Head of caudate nucleus (tissue), 42 donors: Measurements from ENCODE around the gene SPTSSB.

ENCODE experiments used
- DNase-seq, 42 donors: peaks; one replicate each; pipeline versions ENCODE4 v3.0.0 to v3.0.0-alpha.2; 2020 to 2021; ENCODE audit warnings: mixed read lengths in 7 of 42
- intact Hi-C: fragments of 100-400 bp; cut with DNase I; formaldehyde crosslinking; loops from one replicate; pipeline ENCODE4 v1.15.0; 2022

Gene SPTSSB

DNA sequence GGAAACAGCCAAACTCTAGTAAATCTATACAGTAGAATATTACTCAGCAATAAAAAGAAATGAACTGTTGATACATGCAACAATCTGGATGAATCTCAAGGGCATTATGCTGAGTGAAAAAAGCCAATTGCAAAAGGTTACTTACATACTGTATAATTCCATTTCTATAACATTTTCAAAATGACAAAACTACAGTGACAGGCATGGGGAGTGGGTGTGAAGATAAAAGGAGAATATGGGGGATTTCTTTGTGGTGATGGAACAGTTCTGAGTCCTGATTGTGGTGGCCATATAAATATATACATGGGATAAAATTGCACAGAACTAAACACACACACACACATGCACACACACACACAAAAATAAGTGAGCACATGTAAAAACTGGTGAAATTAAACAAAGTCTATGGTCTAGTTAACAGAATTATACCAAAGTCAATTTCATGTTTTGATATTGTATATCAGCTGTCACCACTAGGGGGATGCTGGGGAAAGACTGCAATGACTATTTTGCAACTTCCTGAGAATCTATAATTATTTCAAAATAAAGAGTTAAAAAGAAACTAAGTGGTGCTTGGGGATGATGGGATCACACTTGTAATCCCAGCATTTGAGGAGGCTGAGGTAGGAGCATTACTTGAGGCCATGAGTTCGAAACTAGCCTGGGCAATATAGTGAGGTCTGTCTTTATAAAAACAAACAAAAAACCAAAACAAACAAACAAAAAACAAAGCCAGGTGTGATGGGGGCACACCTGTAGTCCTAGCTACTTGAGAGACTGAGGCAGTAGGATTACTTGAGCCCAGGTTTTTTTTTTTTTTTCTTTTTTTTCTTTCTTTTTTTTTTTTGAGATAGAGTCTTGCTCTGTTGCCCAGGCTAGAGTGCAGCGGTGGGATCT, 66.0 kb downstream of the SPTSSB start:
- no peak for DNase-seq
- intact Hi-C loops, result no loop called here

DNA sequence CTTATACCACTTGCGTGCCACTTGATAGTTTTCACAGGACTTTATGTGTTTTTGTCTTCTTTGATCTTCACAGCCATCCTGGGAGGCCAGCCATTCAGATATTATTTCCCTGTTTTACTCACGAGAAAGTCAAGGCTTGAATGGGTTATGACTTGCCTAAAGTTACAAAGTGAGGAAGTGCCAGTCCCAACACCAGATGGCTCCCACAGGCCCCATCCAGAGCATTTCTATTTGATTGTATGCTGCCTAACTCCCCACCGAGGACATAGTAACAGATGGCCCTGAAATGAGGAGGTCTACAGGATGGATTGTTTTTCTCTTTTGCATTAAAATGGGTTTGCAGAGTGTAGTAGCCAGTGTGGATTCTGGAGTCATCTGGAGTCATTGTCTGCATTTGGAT, 74.5 kb downstream of the SPTSSB start:
- DNase-seq, result no peak
- intact Hi-C loops, result no loop called here

DNA sequence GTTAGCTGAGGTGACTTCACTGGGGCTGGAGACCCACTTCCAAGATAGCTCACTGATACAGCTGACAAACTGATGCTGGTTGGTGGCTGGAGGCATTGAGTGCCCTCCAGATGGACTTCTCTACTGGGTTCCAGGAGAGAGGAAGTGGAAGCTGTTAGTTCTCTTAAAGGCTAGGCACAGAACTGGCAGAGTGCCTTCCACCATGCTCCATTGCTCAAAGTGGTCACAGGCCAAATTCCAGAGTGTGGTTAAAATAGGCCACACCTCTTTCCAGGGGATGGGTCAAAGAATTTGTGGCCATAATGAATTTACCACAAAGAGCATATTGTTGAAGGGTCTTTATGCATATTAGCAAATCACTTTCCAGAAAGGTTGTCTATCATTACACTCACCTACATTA, 76.0 kb downstream of the SPTSSB start:
- intact Hi-C loops, result no loop called here
- no peak for DNase-seq
